GM12878 (cell line): Measurements from ENCODE around the gene TMEM255B. TPM values are rescaled to one million over a fixed set of nuclear protein-coding genes. Genes with fewer than 3 reads are reported as not detected.

Experiments used
- ATAC-seq: fragments of 200-7000 bp; cut with Tn5 transposase; 3 replicates; pipeline ENCODE4 v1.9.1; 2020; ENCODE audit warnings: mild to moderate bottlenecking, moderate library complexity
- BruUV-seq: library from RNA; stranded (reverse); fragments of 400-500 nt; replicated peaks from 2 replicates; lab custom pipeline; 2021; lab: Mats Ljungman, UMichigan
- CTCF ChIA-PET: fragments of 300-600 bp; sonication (Branson Sonifier 250); formaldehyde crosslinking; extraction: SDS; loops from one replicate; lab custom pipeline; 2021; ENCODE audit warnings: inconsistent platforms; lab: Yijun Ruan, JAX
- POLR2A ChIA-PET: fragments of 350-600 bp; formaldehyde crosslinking; extraction: SDS; loops from one replicate; lab custom pipeline; 2021; ENCODE audit warnings: inconsistent platforms; lab: Charles Lee
- RAD21 ChIA-PET: fragments of 300-600 bp; sonication (Branson Sonifier 250); formaldehyde crosslinking; loops from one replicate; lab custom pipeline; 2023; ENCODE audit warnings: antibody characterized with exemption; ENCODE audit not compliant: unreplicated experiment; lab: Charles Lee
- SMC1A ChIA-PET: fragments of 300-600 bp; sonication (Branson Sonifier 250); formaldehyde crosslinking; loops from one replicate; lab custom pipeline; 2023; ENCODE audit not compliant: unreplicated experiment, uncharacterized antibody; lab: Charles Lee
- DNase-seq: peaks from one replicate; pipeline ENCODE4 v3.0.0-alpha.2; 2011; ENCODE audit warnings: low read depth, low spot score
- FAIRE-seq: peaks from 3 replicates; lab custom pipeline; 2011; peaks lifted over from hg19 to GRCh38; lab: Jason Lieb, UNC
- H2AFZ ChIP-seq: 2 replicates; pipeline ENCODE4 v1.6.0; 2011; ENCODE audit warnings: low read depth, low read length, control low read depth; ENCODE audit not compliant: control insufficient read depth
- H3K27ac ChIP-seq: 2 replicates; pipeline ENCODE4 v1.5.1; 2011; ENCODE audit warnings: control low read depth; ENCODE audit not compliant: control insufficient read depth, insufficient read depth
- H3K27me3 ChIP-seq, 2 experiments: replicated peaks in 1 of 2; 2 replicates each; pipeline versions ENCODE4 v1.6.0 to v1.6.1; 2011; ENCODE audit warnings: low read length in 1 of 2; ENCODE audit not compliant: control insufficient read depth in 2 of 2, insufficient read depth in 2 of 2
- H3K36me3 ChIP-seq, 2 experiments: 2 replicates each; pipeline ENCODE4 v1.5.1; 2011; ENCODE audit warnings: low read length in 1 of 2; ENCODE audit not compliant: control insufficient read depth in 2 of 2, insufficient read depth in 2 of 2
- H3K4me1 ChIP-seq: 2 replicates; pipeline ENCODE4 v1.6.1; 2011; ENCODE audit warnings: mild to moderate bottlenecking, low read length, moderate library complexity, mixed read lengths; ENCODE audit not compliant: control insufficient read depth, insufficient read depth
- H3K4me2 ChIP-seq: 2 replicates; pipeline ENCODE4 v1.6.0; 2011; ENCODE audit warnings: control low read depth; ENCODE audit not compliant: control insufficient read depth, insufficient read depth
- H3K4me3 ChIP-seq: fragments of 200-600 bp; sonication (generic); 2 replicates; pipeline ENCODE4 v1.5.1; 2016
- H3K79me2 ChIP-seq: 2 replicates; pipeline ENCODE4 v1.6.0; 2011; ENCODE audit warnings: low read length; ENCODE audit not compliant: control insufficient read depth, insufficient read depth
- H3K9ac ChIP-seq: 2 replicates; pipeline ENCODE4 v1.8.0; 2011; ENCODE audit warnings: low read length, control low read depth, mixed read lengths; ENCODE audit not compliant: control insufficient read depth, insufficient read depth
- H3K9me3 ChIP-seq: replicated peaks from 3 replicates; pipeline ENCODE4 v1.5.1; 2011; ENCODE audit warnings: mild to moderate bottlenecking, low read length; ENCODE audit not compliant: control insufficient read depth, insufficient read depth
- H4K20me1 ChIP-seq: 2 replicates; pipeline ENCODE4 v1.6.0; 2011; ENCODE audit not compliant: control insufficient read depth, insufficient read depth
- BCL11A ChIP-seq: IDR thresholded peaks from 2 replicates; pipeline ENCODE4 v1.6.1; 2011; ENCODE audit warnings: low read depth, low read length
- BCL3 ChIP-seq: IDR thresholded peaks from 2 replicates; pipeline ENCODE4 v1.6.1; 2011; ENCODE audit warnings: borderline replicate concordance, low read depth, mild to moderate bottlenecking, moderate library complexity, low read length; ENCODE audit not compliant: insufficient read depth, poor library complexity, severe bottlenecking
- BMI1 ChIP-seq: fragments of 450-650 bp; IDR thresholded peaks from 2 replicates; pipeline ENCODE4 v1.6.1; 2016; ENCODE audit warnings: mild to moderate bottlenecking, moderate library complexity, borderline replicate concordance
- CBX3 ChIP-seq: fragments of 200-600 bp; sonication (generic); IDR thresholded peaks from 2 replicates; pipeline ENCODE4 v1.6.1; 2016; ENCODE audit warnings: low read depth, borderline replicate concordance
- NFXL1 ChIP-seq: fragments of 450-650 bp; IDR thresholded peaks from 2 replicates; pipeline ENCODE4 v1.6.1; 2017; ENCODE audit warnings: antibody characterized with exemption, mild to moderate bottlenecking, borderline replicate concordance
- NFYB ChIP-seq: IDR thresholded peaks from 2 replicates; pipeline ENCODE4 v1.6.1; 2011; ENCODE audit warnings: low read depth, mild to moderate bottlenecking, low read length, improper control_type of control experiment, moderate library complexity; ENCODE audit not compliant: insufficient read depth
- PAX5 ChIP-seq: IDR thresholded peaks from 2 replicates; pipeline ENCODE4 v1.6.1; 2011; ENCODE audit warnings: low read depth, low read length, borderline replicate concordance
- POU2F2 ChIP-seq: IDR thresholded peaks from 3 replicates; pipeline ENCODE4 v1.6.1; 2011; ENCODE audit warnings: low read depth, mild to moderate bottlenecking, low read length, borderline replicate concordance
- SMAD1 ChIP-seq: fragments of 450-650 bp; IDR thresholded peaks from 2 replicates; pipeline ENCODE4 v1.6.1; 2018; ENCODE audit warnings: mild to moderate bottlenecking, low read depth; ENCODE audit not compliant: partially characterized antibody
- TARDBP ChIP-seq: IDR thresholded peaks from 2 replicates; pipeline ENCODE4 v1.6.1; 2016; ENCODE audit warnings: borderline replicate concordance
- WRNIP1 ChIP-seq: IDR thresholded peaks from 2 replicates; pipeline ENCODE4 v1.6.1; 2011; ENCODE audit warnings: low read depth, low read length, improper control_type of control experiment, borderline replicate concordance
- WGBS: methylation state at CpG from one replicate; pipeline ENCODE4 v1.1.6; 2016; ENCODE audit warnings: low lambda C conversion rate; ENCODE audit not compliant: insufficient replicate concordance, insufficient coverage; ENCODE audit errors: missing lambda C conversion rate; 5-methylcytosine and 5-hydroxymethylcytosine counted together
- in situ Hi-C: fragments of 300-500 bp; cut with MboI; formaldehyde crosslinking; loops from 9 replicates; pipeline ENCODE4 v1.14.3; 2018; ENCODE audit warnings: mixed read lengths
- intact Hi-C: fragments of 100-400 bp; cut with micrococcal nuclease; formaldehyde crosslinking; loops from one replicate; pipeline ENCODE4 v1.14.2; 2022; ENCODE audit not compliant: unreplicated experiment
- polyA plus RNA-seq, 11 experiments: library from polyadenylated mRNA; depleted of rRNA in 4 of 11; unstranded in 6 of 11; stranded (reverse) in 5 of 11; fragments of >200 nt; fragmentation: Nextera tagmentation in 4 of 11; fragmentation: Illumina TruSeq in 1 of 11; extraction: Ambion mirVana in 4 of 11; extraction: Trizol in 1 of 11; gene quantifications; 1 replicate in 1 of 11; 2 replicates in 10 of 11; pipeline versions ENCODE4 v1.2.1 to v1.2.3, GENCODE V29; 2011 to 2016; ENCODE audit warnings: inconsistent platforms in 2 of 11, missing spikeins in 2 of 11, low read depth in 1 of 11
- total RNA-seq, 4 experiments: library from RNA; depleted of rRNA in 3 of 4; stranded (reverse); fragments of >200 nt in 3 of 4; fragmentation: Illumina TruSeq in 1 of 4; extraction: Trizol in 1 of 4; gene quantifications; 2 replicates each; pipeline versions ENCODE4 v1.2.1 to v1.2.3, GENCODE V29; 2013 to 2021
- TF ChIP-seq, protein P1 (sequence below): IDR thresholded peaks from 2 replicates; pipeline ENCODE4 v1.6.1; 2012; ENCODE audit warnings: low read length, inconsistent platforms

Gene TMEM255B
- total and polyA plus RNA-seq, 10 of the 15 experiments (the other 5 are each of a cell fraction or from before 2014, with no cell fraction given) = 0.04 to 0.62 (median 0.13) TPM; not detected in 3

- no peak for TF ChIP-seq BCL3
- no peak for TF ChIP-seq NFXL1
- no peak for TF ChIP-seq PAX5
- TF ChIP-seq, protein P1, sequence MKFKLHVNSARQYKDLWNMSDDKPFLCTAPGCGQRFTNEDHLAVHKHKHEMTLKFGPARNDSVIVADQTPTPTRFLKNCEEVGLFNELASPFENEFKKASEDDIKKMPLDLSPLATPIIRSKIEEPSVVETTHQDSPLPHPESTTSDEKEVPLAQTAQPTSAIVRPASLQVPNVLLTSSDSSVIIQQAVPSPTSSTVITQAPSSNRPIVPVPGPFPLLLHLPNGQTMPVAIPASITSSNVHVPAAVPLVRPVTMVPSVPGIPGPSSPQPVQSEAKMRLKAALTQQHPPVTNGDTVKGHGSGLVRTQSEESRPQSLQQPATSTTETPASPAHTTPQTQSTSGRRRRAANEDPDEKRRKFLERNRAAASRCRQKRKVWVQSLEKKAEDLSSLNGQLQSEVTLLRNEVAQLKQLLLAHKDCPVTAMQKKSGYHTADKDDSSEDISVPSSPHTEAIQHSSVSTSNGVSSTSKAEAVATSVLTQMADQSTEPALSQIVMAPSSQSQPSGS = no peak
- no peak for TF ChIP-seq TARDBP
- no peak for TF ChIP-seq BMI1
- no peak for TF ChIP-seq SMAD1
These were observed 45.1 kb downstream of the TMEM255B start (continued) for GRCh38 chr13:113804017-113804702.

DNA sequence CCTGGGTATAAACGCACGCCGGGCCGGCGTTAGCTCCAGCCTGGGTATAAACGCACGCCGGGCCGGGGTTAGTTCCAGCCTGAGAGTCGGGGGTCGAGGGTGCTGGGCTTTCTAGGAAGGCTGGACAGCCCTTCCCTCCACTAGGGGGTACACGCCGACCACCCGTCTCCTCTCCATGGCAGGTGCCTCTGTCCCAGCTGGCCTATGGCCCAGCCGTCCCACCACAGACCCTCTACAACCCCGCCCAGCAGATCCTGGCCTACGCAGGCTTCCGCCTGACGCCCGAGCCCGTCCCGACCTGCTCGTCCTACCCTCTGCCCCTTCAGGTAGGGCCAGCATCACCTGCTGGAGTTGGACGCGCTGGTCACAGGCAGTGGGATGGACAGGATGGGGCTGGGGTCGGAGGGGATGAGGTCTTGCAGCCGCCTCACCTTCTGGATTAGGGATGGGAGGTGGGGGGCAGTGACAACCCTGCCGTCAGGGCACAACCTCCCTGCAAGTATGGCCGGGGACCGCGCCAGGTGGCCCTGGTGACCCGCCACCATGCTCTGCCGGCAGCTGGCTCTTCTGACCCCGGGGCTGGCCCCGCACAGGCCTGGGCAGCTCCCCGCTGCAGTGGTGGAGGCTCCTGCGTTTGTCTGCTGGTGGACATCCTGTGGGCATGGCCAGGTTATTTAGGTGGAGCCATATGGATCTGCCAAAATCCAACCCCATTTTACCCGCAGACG is 45.8 kb downstream of the TMEM255B start:
- ChIA-PET SMC1A (no interaction called here), POLR2A (no interaction called here), CTCF (interaction anchor here (0.7 kb wide), 1 partner anchor 392 kb away, joined by 3 read pairs; no protein-coding TSS in a partner anchor), RAD21 (no interaction called here)
- no TSS peak for BruUV-seq
- Histone ChIP-seq H3K4me3 (no peak overlapping the region), H3K4me1 (no peaks in the 10 kb centered on the region), H4K20me1 (no peaks in the 10 kb centered on the region), H3K79me2 (no peaks in the 10 kb centered on the region), H3K36me3 (no peaks in the 10 kb centered on the region), H3K9me3 (peaks cover 7% of the 10 kb centered on the region; the same call in 2 of the 3 replicates), H3K27me3 (no peaks in the 10 kb centered on the region), H3K27ac (no peak overlapping the region), H3K4me2 (no peak overlapping the region), H2AFZ (no peak overlapping the region), H3K9ac (no peak overlapping the region)
- in situ Hi-C loops (no loop called here), intact Hi-C loops (no loop called here)
- no peak for FAIRE-seq
- WGBS = 67% methylated on average over 35 of the region's 39 CpGs
- no peak for ATAC-seq
- DNase-seq = no peak
- no peak for TF ChIP-seq POU2F2
- no peak for TF ChIP-seq TARDBP
- TF ChIP-seq WRNIP1 = no peak
- no peak for TF ChIP-seq BCL11A
- no peak for TF ChIP-seq NFYB
- TF ChIP-seq, protein P1 = no peak
- no peak for TF ChIP-seq CBX3
